ENCODE data around the gene HRH2.
"Not testable (repeated sequence)": the region's sequence is repeated elsewhere in the genome, so short reads cannot be mapped to it uniquely, and the experiment has no call there.

Gene HRH2

DNA sequence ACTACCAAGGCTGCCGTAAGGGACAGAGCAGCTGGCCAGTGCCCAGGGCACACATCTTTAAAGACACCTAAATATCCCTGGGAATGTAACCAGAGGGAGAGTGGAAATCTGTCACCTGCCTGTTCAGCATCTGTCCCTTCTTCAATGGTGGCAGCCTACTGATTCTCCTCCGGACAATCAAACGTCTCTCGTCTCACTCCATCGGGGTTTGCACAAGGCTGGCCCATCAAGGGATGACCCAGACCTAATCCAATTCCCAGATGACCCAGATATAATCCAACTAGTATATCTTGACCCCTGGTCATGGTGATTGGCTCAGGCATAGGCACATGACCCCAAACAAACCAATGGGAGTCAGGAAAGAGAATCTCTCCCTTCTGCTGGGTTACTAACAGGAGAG lies 93.5 kb downstream of the HRH2 start:
- Mint-ChIP-seq H3K36me3 (ENCODE audit: low read depth) (no peaks in the 10 kb centered on the region), H3K27me3 (peaks cover 72% of the 10 kb centered on the region), H3K4me3 (no peak overlapping the region), H3K9me3 (no peaks in the 10 kb centered on the region), H3K4me1 (ENCODE audit: low read depth) (peaks cover 10% of the 10 kb centered on the region), H3K27ac (no peak overlapping the region)
- no peak for DNase-seq

DNA sequence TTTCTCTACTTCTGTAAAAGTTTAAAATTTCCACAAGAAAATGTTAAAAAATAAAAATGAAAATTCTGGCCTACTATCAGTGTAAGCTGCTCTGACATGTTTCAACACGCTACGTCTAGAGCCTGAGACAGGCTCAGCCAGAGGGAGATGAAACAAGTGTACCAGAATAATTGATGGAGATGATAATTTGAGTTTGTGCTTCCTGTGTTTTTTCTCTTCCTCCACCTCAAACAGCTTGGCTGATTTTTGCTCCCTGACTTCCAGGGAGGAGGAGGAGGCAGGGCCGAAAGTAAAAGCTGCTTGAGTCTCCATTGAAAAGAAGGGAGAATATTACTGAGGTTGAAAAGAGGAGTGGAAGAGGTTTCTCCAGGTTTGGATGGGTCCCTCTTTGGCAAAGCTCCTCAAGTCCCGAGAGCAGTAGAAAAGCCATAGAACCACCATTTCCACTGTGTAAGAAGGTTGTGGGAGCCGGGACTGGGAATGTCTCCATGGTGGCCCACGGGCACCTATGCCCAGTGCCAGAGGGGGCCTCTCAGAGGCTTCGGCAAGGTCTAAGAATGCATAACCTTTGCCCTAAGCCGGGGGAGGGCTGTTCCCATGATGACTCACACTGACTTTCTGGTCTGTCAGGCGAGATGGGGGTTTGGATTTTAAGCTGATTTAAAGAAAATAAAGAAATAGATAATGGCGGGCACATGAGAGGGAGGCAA lies 95.1 kb downstream of the HRH2 start:
- DNase-seq = no peak
- Mint-ChIP-seq H3K36me3 (ENCODE audit: low read depth) (no peaks in the 10 kb centered on the region), H3K27ac (no peak overlapping the region), H3K9me3 (no peaks in the 10 kb centered on the region), H3K4me3 (no peak overlapping the region), H3K4me1 (ENCODE audit: low read depth) (peaks cover 4% of the 10 kb centered on the region), H3K27me3 (peaks cover 77% of the 10 kb centered on the region)

DNA sequence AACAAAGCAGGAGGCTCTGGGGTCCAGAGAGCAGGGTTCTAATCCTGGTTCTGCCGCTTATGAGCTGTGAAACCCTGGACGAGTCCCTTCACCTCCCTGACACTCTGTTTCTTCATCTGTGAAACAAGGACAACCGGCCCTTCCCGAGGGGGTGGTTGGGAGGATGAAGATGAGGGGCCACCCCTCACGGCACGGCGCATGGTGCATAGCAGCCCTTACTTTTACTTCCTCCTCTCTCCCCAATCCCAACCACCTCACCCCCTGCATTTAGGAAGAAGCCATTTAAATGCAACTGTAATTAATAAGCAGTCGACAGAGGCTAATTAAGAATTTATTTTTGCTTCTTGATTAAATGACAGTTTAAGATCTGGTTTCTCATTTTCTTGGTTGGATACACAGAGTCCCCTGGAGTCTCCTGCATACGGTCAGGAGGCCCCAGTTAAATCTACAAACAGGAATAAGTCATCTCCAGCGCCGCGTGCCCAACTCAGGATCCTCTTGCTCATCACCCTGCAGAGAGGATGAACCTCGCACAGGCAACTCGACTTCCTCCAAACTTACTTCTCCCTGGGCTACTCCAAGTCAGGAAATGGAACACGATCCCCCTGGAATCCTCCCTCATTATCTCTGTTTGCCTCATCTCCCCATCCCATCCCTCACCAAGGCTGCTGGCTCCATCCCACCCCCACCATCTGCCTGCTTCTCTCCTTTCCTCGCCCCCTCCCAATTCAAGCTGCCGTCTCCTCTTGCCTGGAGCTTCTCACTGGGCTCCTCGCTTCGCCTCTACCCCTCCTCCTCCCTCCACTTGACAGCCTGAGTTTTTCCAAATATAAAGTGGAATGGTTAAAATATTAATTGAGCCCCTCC lies 95.9 kb downstream of the HRH2 start:
- no peak for DNase-seq
- no peak overlapping the region for H3K4me3 Mint-ChIP-seq
- no peak overlapping the region for H3K27ac Mint-ChIP-seq
- peaks cover 81% of the 10 kb centered on the region for H3K27me3 Mint-ChIP-seq
- H3K36me3 Mint-ChIP-seq (ENCODE audit: low read depth) = no peaks in the 10 kb centered on the region
- H3K9me3 Mint-ChIP-seq = no peaks in the 10 kb centered on the region
- peaks cover 4% of the 10 kb centered on the region for H3K4me1 Mint-ChIP-seq (ENCODE audit: low read depth)

DNA sequence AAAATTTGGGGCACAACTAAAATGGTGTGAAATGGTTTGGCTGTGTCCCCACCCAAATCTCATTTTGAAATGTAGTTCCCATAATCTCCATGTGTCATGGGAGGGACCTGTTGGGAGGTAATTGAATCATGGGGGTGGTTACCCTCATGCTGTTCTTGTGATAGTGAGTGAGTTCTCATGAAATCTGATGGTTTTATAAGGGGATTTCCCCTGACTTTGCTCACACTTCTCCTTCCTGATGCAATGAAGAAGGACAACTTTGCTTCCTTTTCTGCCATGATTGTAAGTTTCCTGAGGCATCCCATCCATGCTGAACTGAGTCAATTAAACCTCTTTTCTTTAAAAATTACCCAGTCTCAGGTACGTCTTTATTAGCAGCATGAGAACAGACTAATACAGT lies 102.1 kb downstream of the HRH2 start:
- Mint-ChIP-seq H3K27me3 (peaks cover 44% of the 10 kb centered on the region), H3K4me1 (ENCODE audit: low read depth) (peaks cover 16% of the 10 kb centered on the region)
- not testable (repeated sequence) for H3K36me3 Mint-ChIP-seq (ENCODE audit: low read depth); DNase-seq; H3K4me3 Mint-ChIP-seq; H3K27ac Mint-ChIP-seq; H3K9me3 Mint-ChIP-seq

All from activated T-cell treated with anti-CD3 and anti-CD28 coated beads, Interleukin-2, amount 50 U/mL, for 24 hours (primary cell).